SK-N-MC (cell line): ENCODE data around the gene FSD1.

ENCODE experiments used
- EZH2 ChIP-seq: fragments of 200-600 bp; sonication (generic); IDR thresholded peaks from one replicate; pipeline ENCODE4 v1.6.1; 2017; ENCODE audit warnings: antibody characterized with exemption
- FOXP2 ChIP-seq: optimal IDR thresholded peaks from 2 replicates; pipeline ENCODE3; 2011; ENCODE audit warnings: mild to moderate bottlenecking, moderate library complexity; ENCODE audit not compliant: insufficient read depth; ENCODE audit errors: extremely low read length, control extremely low read depth
- POLR2AphosphoS5 ChIP-seq: IDR thresholded peaks from 2 replicates; pipeline ENCODE4 v1.6.1; 2012; ENCODE audit warnings: mild to moderate bottlenecking, low read depth, low read length, borderline replicate concordance

DNA sequence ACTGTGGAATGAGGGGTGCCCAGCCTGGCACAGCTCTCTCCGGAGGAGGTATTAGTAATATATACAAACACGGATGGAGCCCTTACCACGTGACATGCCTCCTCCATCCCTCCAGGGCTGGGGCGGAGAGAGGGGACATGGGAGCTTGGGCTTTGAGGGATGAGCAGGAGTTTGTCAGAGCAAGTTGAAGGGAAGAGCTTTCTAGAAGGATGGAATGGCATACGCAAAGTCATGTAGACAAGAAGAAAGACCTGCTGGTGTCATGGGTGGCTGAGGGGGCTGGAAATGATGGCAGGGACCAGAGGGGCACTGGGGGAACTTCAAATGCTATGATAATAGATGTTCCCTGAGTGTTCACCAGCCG is 41.6 kb downstream of the FSD1 start:
- TF ChIP-seq POLR2AphosphoS5 (no peak), EZH2 (no peak), FOXP2 (no peak)
